Subcutaneous abdominal adipose tissue (tissue), 5 donors: ENCODE results near the gene SNRNP48.

Experiments
- H3K27ac ChIP-seq: one replicate; pipeline ENCODE4 v1.7.0; 2013; ENCODE audit warnings: low read depth, mild to moderate bottlenecking, inconsistent platforms, low read length, moderate library complexity
- H3K27me3 ChIP-seq, 5 donors: one replicate each; pipeline ENCODE4 v1.7.0; 2013; ENCODE audit warnings: low read length in 5 of 5, inconsistent platforms in 1 of 5; ENCODE audit not compliant: control insufficient read depth in 5 of 5, insufficient read depth in 4 of 5
- H3K36me3 ChIP-seq, 5 donors: one replicate each; pipeline ENCODE4 v1.7.0; 2013; ENCODE audit warnings: low read length in 5 of 5; ENCODE audit not compliant: control insufficient read depth in 5 of 5, insufficient read depth in 5 of 5
- H3K4me1 ChIP-seq, 5 donors: one replicate each; pipeline ENCODE4 v1.7.0; 2013; ENCODE audit warnings: low read length in 5 of 5, mild to moderate bottlenecking in 3 of 5, moderate library complexity in 1 of 5; ENCODE audit not compliant: control insufficient read depth in 5 of 5, insufficient read depth in 5 of 5
- H3K4me3 ChIP-seq, 5 donors: one replicate each; pipeline ENCODE4 v1.7.0; 2013; ENCODE audit warnings: low read length in 5 of 5, low read depth in 1 of 5
- H3K9ac ChIP-seq, 5 donors: one replicate each; pipeline ENCODE4 v1.7.0; 2013; ENCODE audit warnings: low read length in 5 of 5, mild to moderate bottlenecking in 4 of 5, moderate library complexity in 3 of 5
- H3K9me3 ChIP-seq, 5 donors: one replicate each; pipeline ENCODE4 v1.7.0; 2013; ENCODE audit warnings: low read length in 5 of 5; ENCODE audit not compliant: control insufficient read depth in 5 of 5
- donor health status: healthy.
- donor health status: healthy.
- donor health status: healthy.
- donor health status: healthy.
- donor health status: healthy.

Gene SNRNP48

GRCh38 chr6:7572213-7572943 is 17.6 kb upstream of the SNRNP48 start:
- Histone ChIP-seq H3K27me3 (peaks cover 0 to 2% (median 0%) of the 10 kb centered on the region in 5 donors), H3K4me1 (peaks cover 4 to 11% (median 8%) of the 10 kb centered on the region in 5 donors), H3K4me3 (no peak overlapping the region), H3K36me3 (no peaks in the 10 kb centered on the region), H3K9me3 (no peaks in the 10 kb centered on the region), H3K9ac (no peak overlapping the region), H3K27ac (no peak overlapping the region)

DNA sequence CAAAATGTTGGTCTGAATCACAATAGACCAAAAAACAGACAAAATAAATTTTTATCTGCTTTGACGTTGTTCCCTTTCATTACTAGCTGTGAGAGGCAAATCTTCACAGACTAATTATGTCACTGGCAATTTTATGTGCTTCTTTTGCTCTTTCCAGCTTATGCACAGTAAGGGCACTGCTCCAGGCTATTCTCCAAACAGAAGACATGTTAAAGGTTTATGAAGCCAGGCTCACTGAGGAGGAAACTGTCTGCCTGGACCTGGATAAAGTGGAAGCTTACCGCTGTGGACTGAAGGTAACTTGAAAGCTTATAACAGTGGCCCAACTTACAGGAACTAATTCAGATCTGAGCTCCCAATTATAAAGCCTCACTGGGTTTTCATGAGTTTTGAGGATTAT is 15.5 kb upstream of the SNRNP48 start:
- no peak overlapping the region for H3K27ac ChIP-seq
- H3K9ac ChIP-seq, result no peak overlapping the region
- H3K27me3 ChIP-seq, result peaks cover 0 to 5% (median 0%) of the 10 kb centered on the region in 5 donors
- H3K4me3 ChIP-seq, result no peak overlapping the region
- no peaks in the 10 kb centered on the region for H3K36me3 ChIP-seq
- H3K4me1 ChIP-seq, result peaks cover 0 to 3% (median 0%) of the 10 kb centered on the region in 5 donors
- no peaks in the 10 kb centered on the region for H3K9me3 ChIP-seq

DNA sequence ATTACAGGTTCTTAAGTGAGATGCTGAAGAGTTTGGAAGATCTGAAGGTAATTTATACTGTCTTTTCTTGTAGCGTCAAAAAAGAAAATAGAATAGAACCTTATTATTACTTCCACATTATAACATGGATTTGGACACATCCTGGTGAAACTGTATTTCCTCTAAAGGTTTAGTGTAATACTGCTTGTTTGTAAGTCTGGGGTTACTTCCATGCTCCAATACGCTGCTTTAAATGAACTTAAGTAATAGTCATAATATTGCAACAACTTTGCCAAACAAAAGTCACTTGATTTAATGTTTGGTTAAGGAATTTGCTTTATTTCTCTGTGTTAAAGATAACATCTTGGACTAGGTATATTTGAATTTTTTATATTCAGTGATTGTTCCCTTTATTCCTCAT is 11.5 kb upstream of the SNRNP48 start:
- no peak overlapping the region for H3K4me3 ChIP-seq
- no peak overlapping the region for H3K9ac ChIP-seq
- peaks cover 0 to 3% (median 0%) of the 10 kb centered on the region in 5 donors for H3K4me1 ChIP-seq
- H3K27ac ChIP-seq, result no peak overlapping the region
- H3K36me3 ChIP-seq, result no peaks in the 10 kb centered on the region
- peaks cover 0 to 5% (median 0%) of the 10 kb centered on the region in 5 donors for H3K27me3 ChIP-seq
- no peaks in the 10 kb centered on the region for H3K9me3 ChIP-seq

DNA sequence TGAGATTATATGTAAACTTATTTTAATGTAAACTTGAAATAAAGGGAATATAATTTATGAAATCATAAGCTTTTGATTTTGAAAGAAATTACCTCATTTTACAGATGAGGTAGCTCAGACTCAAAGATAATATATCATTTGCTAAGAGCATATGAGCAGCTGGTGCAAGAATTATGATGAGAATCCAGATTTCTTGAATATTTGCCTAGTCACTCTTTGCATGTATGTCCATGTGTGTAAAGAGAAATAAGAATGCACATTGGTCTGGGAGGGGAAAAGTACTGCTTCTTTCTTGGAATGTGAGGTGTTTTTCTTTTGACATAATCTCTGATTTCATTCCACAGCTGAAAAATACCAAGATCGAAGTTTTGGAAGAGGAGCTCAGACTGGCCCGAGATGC is 11.1 kb upstream of the SNRNP48 start:
- peaks cover 0 to 3% (median 0%) of the 10 kb centered on the region in 5 donors for H3K4me1 ChIP-seq
- no peak overlapping the region for H3K4me3 ChIP-seq
- no peak overlapping the region for H3K9ac ChIP-seq
- H3K27me3 ChIP-seq, result peaks cover 0 to 5% (median 0%) of the 10 kb centered on the region in 5 donors
- H3K9me3 ChIP-seq, result no peaks in the 10 kb centered on the region
- H3K27ac ChIP-seq, result no peak overlapping the region
- no peaks in the 10 kb centered on the region for H3K36me3 ChIP-seq

DNA sequence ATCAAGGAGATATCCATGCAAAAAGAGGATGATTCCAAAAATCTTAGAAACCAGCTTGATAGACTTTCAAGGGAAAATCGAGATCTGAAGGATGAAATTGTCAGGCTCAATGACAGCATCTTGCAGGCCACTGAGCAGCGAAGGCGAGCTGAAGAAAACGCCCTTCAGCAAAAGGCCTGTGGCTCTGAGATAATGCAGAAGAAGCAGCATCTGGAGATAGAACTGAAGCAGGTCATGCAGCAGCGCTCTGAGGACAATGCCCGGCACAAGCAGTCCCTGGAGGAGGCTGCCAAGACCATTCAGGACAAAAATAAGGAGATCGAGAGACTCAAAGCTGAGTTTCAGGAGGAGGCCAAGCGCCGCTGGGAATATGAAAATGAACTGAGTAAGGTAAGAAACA is 10.1 kb upstream of the SNRNP48 start:
- Histone ChIP-seq H3K27ac (no peak overlapping the region), H3K9ac (no peak overlapping the region), H3K4me3 (no peak overlapping the region), H3K9me3 (no peaks in the 10 kb centered on the region), H3K36me3 (no peaks in the 10 kb centered on the region), H3K4me1 (peaks cover 0 to 3% (median 0%) of the 10 kb centered on the region in 5 donors), H3K27me3 (peaks cover 0 to 5% (median 0%) of the 10 kb centered on the region in 5 donors)

DNA sequence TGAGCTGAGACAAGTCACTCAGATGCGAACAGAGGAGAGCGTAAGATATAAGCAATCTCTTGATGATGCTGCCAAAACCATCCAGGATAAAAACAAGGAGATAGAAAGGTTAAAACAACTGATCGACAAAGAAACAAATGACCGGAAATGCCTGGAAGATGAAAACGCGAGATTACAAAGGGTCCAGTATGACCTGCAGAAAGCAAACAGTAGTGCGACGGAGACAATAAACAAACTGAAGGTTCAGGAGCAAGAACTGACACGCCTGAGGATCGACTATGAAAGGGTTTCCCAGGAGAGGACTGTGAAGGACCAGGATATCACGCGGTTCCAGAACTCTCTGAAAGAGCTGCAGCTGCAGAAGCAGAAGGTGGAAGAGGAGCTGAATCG is 9.5 kb upstream of the SNRNP48 start:
- no peak overlapping the region for H3K27ac ChIP-seq
- no peak overlapping the region for H3K4me3 ChIP-seq
- no peak overlapping the region for H3K9ac ChIP-seq
- H3K4me1 ChIP-seq, result peaks cover 0 to 3% (median 0%) of the 10 kb centered on the region in 5 donors
- no peaks in the 10 kb centered on the region for H3K36me3 ChIP-seq
- no peaks in the 10 kb centered on the region for H3K9me3 ChIP-seq
- H3K27me3 ChIP-seq, result peaks cover 0 to 3% (median 0%) of the 10 kb centered on the region in 5 donors

DNA sequence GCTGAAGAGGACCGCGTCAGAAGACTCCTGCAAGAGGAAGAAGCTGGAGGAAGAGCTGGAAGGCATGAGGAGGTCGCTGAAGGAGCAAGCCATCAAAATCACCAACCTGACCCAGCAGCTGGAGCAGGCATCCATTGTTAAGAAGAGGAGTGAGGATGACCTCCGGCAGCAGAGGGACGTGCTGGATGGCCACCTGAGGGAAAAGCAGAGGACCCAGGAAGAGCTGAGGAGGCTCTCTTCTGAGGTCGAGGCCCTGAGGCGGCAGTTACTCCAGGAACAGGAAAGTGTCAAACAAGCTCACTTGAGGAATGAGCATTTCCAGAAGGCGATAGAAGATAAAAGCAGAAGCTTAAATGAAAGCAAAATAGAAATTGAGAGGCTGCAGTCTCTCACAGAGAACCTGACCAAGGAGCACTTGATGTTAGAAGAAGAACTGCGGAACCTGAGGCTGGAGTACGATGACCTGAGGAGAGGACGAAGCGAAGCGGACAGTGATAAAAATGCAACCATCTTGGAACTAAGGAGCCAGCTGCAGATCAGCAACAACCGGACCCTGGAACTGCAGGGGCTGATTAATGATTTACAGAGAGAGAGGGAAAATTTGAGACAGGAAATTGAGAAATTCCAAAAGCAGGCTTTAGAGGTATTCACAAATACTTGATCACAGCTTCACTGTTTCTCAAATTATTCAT is 8.9 kb upstream of the SNRNP48 start:
- no peak overlapping the region for H3K27ac ChIP-seq
- H3K9ac ChIP-seq, result no peak overlapping the region
- no peaks in the 10 kb centered on the region for H3K36me3 ChIP-seq
- no peak overlapping the region for H3K4me3 ChIP-seq
- H3K27me3 ChIP-seq, result peaks cover 0 to 3% (median 0%) of the 10 kb centered on the region in 5 donors
- peaks cover 0 to 3% (median 0%) of the 10 kb centered on the region in 5 donors for H3K4me1 ChIP-seq
- no peaks in the 10 kb centered on the region for H3K9me3 ChIP-seq

GRCh38 chr6:7585287-7585930 is 4.6 kb upstream of the SNRNP48 start:
- H3K27me3 ChIP-seq, result no peaks in the 10 kb centered on the region
- H3K9me3 ChIP-seq, result no peaks in the 10 kb centered on the region
- peaks cover 0 to 12% (median 8%) of the 10 kb centered on the region in 5 donors for H3K4me1 ChIP-seq
- H3K36me3 ChIP-seq, result no peaks in the 10 kb centered on the region
- no peak overlapping the region for H3K4me3 ChIP-seq
- H3K9ac ChIP-seq, result no peak overlapping the region
- H3K27ac ChIP-seq, result no peak overlapping the region

- Histone ChIP-seq H3K4me1 (peaks cover 0 to 30% (median 26%) of the 10 kb centered on the region in 5 donors), H3K27me3 (no peaks in the 10 kb centered on the region), H3K4me3 (no peak overlapping the region), H3K9ac (no peak overlapping the region), H3K36me3 (no peaks in the 10 kb centered on the region), H3K9me3 (no peaks in the 10 kb centered on the region), H3K27ac (no peak overlapping the region)
Measured at GRCh38 chr6:7587631-7588100, 2.3 kb upstream of the SNRNP48 start.

- no peaks in the 10 kb centered on the region for H3K36me3 ChIP-seq
- H3K9me3 ChIP-seq, result no peaks in the 10 kb centered on the region
- H3K27ac ChIP-seq, result no peak overlapping the region
- no peak overlapping the region for H3K9ac ChIP-seq
- H3K27me3 ChIP-seq, result no peaks in the 10 kb centered on the region
- H3K4me1 ChIP-seq, result peaks cover 0 to 30% (median 26%) of the 10 kb centered on the region in 5 donors
- no peak overlapping the region for H3K4me3 ChIP-seq
Measured at GRCh38 chr6:7588506-7588905, 1.5 kb upstream of the SNRNP48 start.
